A673 (cell line): ENCODE measurements around the gene LTO1.

Source experiments
- CTCF ChIP-seq: fragments of 300-800, 200-600 bp; sonication (generic); conservative IDR thresholded peaks from 2 replicates; pipeline ENCODE4 v1.5.1; 2017; ENCODE audit warnings: low read depth, mild to moderate bottlenecking, antibody characterized with exemption, low read length, moderate library complexity, mixed read lengths
- EZH2 ChIP-seq: fragments of 200-600 bp; sonication (generic); IDR thresholded peaks from 2 replicates; pipeline ENCODE4 v1.6.1; 2017; ENCODE audit warnings: borderline replicate concordance, low read depth, mild to moderate bottlenecking, mixed read lengths, antibody characterized with exemption, low read length; ENCODE audit not compliant: poor library complexity, severe bottlenecking

DNA sequence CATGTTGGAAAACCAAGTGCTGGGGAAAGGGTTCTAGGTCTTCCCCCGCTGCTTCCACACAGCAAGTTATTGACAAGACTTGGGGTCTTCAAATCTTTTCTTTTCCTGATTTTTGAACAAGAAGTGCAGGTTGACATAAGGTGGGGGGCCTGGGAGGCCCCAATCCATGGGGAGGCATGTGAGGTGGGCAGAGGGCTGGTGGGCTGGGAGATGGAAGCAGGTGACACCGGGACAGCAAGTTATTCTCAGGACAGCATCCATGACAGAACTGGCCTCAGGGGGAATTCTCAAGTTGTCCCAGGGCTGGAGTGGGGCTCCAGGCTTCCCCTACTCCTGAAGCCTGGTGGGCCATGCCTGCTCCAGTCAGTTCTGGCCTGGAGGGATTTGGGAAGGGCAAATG, 23.2 kb upstream of the LTO1 start:
- TF ChIP-seq CTCF (no peak), EZH2 (no peak)
